Motor neuron (in vitro differentiated cells): ENCODE results near the gene CEACAM5. TPM values are rescaled to one million over a fixed set of nuclear protein-coding genes. Genes with fewer than 3 reads are reported as not detected.
"Not testable (repeated sequence)": the region's sequence is repeated elsewhere in the genome, so short reads cannot be mapped to it uniquely, and the experiment has no call there.

Experiments
- ATAC-seq, 8 experiments: fragments of 200-7000 bp; cut with Tn5 transposase; replicated peaks in 6 of 8; 2 replicates each; pipeline ENCODE4 v1.8.0; 2021; ENCODE audit warnings: mild to moderate bottlenecking in 8 of 8, moderate library complexity in 8 of 8
- H3K27ac ChIP-seq, 2 donors: fragments of 250-450 bp; sonication (Bioruptor Pico); 2 replicates each; pipeline ENCODE4 v1.9.0; 2021; ENCODE audit warnings: antibody characterized with exemption in 2 of 2, mild to moderate bottlenecking in 2 of 2, moderate library complexity in 1 of 2
- H3K4me1 ChIP-seq, 2 donors: fragments of 250-450 bp; sonication (Bioruptor Pico); replicated peaks in 1 of 2; 2 replicates each; pipeline ENCODE4 v1.6.1; 2021; ENCODE audit warnings: antibody characterized with exemption in 2 of 2, mild to moderate bottlenecking in 2 of 2, moderate library complexity in 1 of 2
- H3K4me3 ChIP-seq, 5 donors: fragments of 250-450 bp; sonication (Bioruptor Pico); 2 replicates each; pipeline ENCODE4 v1.9.0; 2021; ENCODE audit warnings: antibody characterized with exemption in 5 of 5, mild to moderate bottlenecking in 5 of 5, moderate library complexity in 4 of 5
- WGBS, 10 experiments: fragments of 450-650 bp; shearing (Covaris generic); methylation state at CpG; one replicate each; pipeline ENCODE4 v1.0.0; 2022; 5-methylcytosine and 5-hydroxymethylcytosine counted together
- in situ Hi-C, 9 experiments: fragments of 400-800 bp; cut with MboI; loops; one replicate each; pipeline ENCODE4 v1.15.0; 2021; ENCODE audit warnings: low sequenced_read_pairs in 9 of 9, low pct_unique_long_range_greater_than_20kb in 2 of 9; ENCODE audit not compliant: unreplicated experiment in 9 of 9
- total RNA-seq, 8 experiments: library from RNA; unstranded; fragments of 300-600 nt; gene quantifications; 2 replicates each; pipeline versions ENCODE4 v1.2.3 to v1.2.4, GENCODE V29; 2022

The CEACAM5 gene
- total RNA-seq, 8 experiments from 2014 or later, result 0.13 to 1.0 (median 0.19) TPM; not detected in 5

- 0 to 20% (median 0%) methylated on average over 1 to 4 of the region's 10 CpGs; no CpG with 5 or more reads in 3 of the 10 experiments for WGBS, 10 experiments
- Histone ChIP-seq H3K4me1 (no peaks in the 10 kb centered on the region), H3K4me3 (no peak overlapping the region), H3K27ac (no peak overlapping the region)
- in situ Hi-C loops, result no loop called here
- ATAC-seq, result peak in 2 of 8 experiments; percentile 14 to 46
These were observed 2.8 kb upstream of the CEACAM5 start for GRCh38 chr19:41705393-41706174.

- no peaks in the 10 kb centered on the region for H3K4me1 ChIP-seq
- no peak overlapping the region for H3K4me3 ChIP-seq
- in situ Hi-C loops, result no loop called here
- WGBS, 10 experiments, result 0 to 35% (median 12%) methylated on average over 1 to 13 of the region's 26 CpGs; no CpG with 5 or more reads in 3 of the 10 experiments
- no peak overlapping the region for H3K27ac ChIP-seq
- peak in 4 of 8 experiments; percentile 22 to 96 (median 93) for ATAC-seq
These were observed 1.5 kb upstream of the CEACAM5 start for GRCh38 chr19:41706741-41707501.

DNA sequence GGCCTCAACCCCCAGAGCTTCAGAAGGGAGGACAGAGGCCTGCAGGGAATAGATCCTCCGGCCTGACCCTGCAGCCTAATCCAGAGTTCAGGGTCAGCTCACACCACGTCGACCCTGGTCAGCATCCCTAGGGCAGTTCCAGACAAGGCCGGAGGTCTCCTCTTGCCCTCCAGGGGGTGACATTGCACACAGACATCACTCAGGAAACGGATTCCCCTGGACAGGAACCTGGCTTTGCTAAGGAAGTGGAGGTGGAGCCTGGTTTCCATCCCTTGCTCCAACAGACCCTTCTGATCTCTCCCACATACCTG lies 969 bp upstream of the CEACAM5 start:
- ATAC-seq, result no peak
- WGBS, 10 experiments, result 0 to 70% (median 35%) methylated on average over 2 to 3 of the region's 5 CpGs; no CpG with 5 or more reads in 6 of the 10 experiments
- H3K27ac ChIP-seq, result no peak overlapping the region
- in situ Hi-C loops, result no loop called here
- no peaks in the 10 kb centered on the region for H3K4me1 ChIP-seq
- H3K4me3 ChIP-seq, result no peak overlapping the region

DNA sequence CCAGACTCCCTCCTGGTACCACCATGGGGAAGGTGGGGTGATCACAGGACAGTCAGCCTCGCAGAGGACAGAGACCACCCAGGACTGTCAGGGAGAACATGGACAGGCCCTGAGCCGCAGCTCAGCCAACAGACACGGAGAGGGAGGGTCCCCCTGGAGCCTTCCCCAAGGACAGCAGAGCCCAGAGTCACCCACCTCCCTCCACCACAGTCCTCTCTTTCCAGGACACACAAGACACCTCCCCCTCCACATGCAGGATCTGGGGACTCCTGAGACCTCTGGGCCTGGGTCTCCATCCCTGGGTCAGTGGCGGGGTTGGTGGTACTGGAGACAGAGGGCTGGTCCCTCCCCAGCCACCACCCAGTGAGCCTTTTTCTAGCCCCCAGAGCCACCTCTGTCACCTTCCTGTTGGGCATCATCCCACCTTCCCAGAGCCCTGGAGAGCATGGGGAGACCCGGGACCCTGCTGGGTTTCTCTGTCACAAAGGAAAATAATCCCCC lies 505 bp upstream of the CEACAM5 start:
- no peak for ATAC-seq
- Histone ChIP-seq H3K4me1 (no peaks in the 10 kb centered on the region), H3K4me3 (no peak overlapping the region), H3K27ac (no peak overlapping the region)
- in situ Hi-C loops, result no loop called here
- WGBS, 10 experiments, result 14 to 25% (median 20%) methylated on average over 1 to 2 of the region's 5 CpGs; no CpG with 5 or more reads in 7 of the 10 experiments

GRCh38 chr19:41709516-41709915 lies 1.1 kb downstream of the CEACAM5 start:
- H3K4me3 ChIP-seq, H3K27ac ChIP-seq, in situ Hi-C loops, ATAC-seq, H3K4me1 ChIP-seq: not testable (repeated sequence)
- 19 to 53% (median 39%) methylated on average over 3 to 6 of the region's 8 CpGs; no CpG with 5 or more reads in 6 of the 10 experiments for WGBS, 10 experiments

DNA sequence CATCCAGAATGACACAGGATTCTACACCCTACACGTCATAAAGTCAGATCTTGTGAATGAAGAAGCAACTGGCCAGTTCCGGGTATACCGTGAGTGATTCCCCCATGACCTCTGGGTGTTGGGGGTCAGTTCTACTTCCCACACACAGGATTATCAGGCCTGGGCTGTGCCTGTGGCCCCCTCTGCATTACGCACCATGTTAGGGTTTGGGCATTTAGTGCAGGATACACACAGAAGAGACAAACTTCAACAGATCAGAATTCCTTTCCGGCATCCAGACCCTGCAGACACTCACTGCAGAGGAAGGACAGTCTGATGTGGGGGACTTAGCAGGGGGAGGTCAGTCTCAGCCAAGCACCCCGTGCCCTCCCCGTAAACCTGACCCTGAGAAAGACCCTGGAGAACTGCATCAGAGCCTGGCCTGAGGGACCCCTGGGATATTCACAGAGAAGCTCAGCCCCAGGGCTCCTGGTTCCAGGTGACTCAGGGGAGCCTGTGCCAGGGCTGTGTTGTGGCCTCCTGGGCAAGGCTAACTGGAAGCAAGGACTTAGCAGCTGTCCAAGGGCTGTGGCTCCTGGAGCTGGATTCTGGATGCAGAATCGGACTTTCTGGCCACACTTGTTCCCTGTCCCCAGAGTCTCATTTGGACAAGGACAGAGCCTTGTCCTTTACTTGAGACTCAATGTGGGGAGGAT lies 1.7 kb downstream of the CEACAM5 start:
- in situ Hi-C loops, result no loop called here
- Histone ChIP-seq H3K4me1 (no peaks in the 10 kb centered on the region), H3K4me3 (no peak overlapping the region), H3K27ac (no peak overlapping the region)
- 20 to 80% (median 56%) methylated on average over 1 to 7 of the region's 8 CpGs; no CpG with 5 or more reads in 3 of the 10 experiments for WGBS, 10 experiments
- ATAC-seq, result no peak

DNA sequence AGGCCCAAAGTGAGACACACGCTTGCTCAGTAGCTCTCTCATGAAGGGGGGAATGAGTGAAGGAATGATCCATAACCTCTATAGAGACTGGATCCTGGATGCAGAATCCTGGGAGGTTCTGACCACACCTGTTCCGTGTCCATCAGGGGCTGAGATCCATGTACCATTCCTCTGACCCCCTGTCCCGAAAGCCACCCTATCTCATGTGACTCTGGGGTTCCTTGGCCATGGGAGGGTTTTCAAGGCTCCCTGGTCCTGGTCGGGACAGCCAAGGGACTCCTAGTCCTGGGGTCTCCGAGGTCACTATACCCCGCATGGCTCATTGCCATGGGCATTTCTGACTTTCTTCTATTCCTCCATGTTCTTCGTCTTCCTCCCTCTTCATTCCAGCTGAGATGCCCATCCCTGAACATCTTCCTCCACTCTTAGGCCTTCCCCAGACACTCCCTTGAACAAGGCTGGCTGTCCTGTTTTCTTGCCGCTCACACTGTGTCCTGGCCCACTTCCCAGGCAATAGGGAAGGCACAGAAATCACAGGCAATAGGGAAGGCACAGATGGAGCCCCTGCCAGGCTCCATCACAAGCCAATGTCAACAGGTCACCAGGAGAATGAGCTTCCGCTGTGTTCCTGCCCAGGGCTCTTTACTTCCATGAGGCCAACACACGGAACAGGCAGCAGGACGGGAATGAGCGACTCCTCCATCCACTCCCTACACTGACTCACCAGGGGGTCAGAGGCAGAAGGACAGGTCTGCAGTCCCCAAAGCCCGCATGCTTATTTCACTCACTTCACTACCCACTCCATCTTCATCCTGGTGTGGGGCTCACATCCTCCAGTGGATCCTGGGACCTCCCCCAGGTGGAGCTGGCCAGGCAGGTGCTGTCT lies 3.2 kb downstream of the CEACAM5 start:
- in situ Hi-C loops, result no loop called here
- Histone ChIP-seq H3K27ac (no peak overlapping the region), H3K4me3 (no peak overlapping the region), H3K4me1 (no peaks in the 10 kb centered on the region)
- no peak for ATAC-seq
- WGBS, 10 experiments, result 0 to 75% (median 25%) methylated on average over 2 to 10 of the region's 13 CpGs; no CpG with 5 or more reads in 3 of the 10 experiments

DNA sequence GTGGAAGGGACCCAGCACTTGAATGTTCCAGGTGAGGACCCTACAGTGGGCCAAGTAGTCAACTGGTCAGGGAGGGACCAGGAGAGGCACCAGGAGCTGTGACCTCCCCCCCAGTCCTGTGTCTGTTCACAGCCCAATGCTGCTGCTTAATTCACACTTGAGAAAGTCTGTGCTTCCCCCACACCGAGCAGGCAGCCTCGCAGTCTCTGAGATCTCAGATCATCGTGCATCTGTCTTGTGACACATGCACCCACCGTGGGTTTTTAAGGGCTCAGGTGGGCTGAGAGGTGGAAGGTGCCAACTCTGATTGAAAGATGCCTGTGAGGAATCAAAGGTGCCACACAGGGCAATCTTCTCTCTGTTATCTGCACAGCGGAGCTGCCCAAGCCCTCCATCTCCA lies 6.2 kb downstream of the CEACAM5 start:
- Histone ChIP-seq H3K27ac (no peak overlapping the region), H3K4me1 (no peaks in the 10 kb centered on the region), H3K4me3 (no peak overlapping the region)
- no peak for ATAC-seq
- in situ Hi-C loops, result no loop called here
- WGBS, 10 experiments, result 3 to 32% methylated on average over 3 to 4 of the region's 5 CpGs; no CpG with 5 or more reads in 8 of the 10 experiments

DNA sequence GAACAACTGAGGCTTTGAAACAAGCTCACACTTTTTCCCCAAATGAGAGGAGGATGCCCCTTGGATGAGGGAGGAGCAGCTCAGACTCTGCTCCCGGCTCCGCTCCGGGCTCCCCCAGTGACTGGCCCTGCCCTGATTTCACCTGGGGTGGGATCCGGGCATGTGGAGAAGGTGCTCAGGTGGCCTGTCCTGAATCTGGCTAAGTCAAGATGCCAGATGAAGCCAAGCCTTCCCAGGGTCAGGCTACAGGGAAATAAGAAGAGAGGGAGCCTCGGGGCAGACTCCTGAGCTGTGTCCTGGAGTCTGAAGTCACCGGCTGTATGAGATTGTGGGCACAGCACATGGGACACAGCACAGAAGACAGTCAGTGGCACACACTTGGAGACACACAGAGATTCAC lies 10.3 kb downstream of the CEACAM5 start:
- H3K4me3 ChIP-seq, result no peak overlapping the region
- H3K4me1 ChIP-seq, result no peaks in the 10 kb centered on the region
- in situ Hi-C loops, result no loop called here
- WGBS, 10 experiments, result 0 to 60% (median 0%) methylated on average over 1 to 2 of the region's 6 CpGs; no CpG with 5 or more reads in 7 of the 10 experiments
- ATAC-seq, result no peak
- H3K27ac ChIP-seq, result no peak overlapping the region

DNA sequence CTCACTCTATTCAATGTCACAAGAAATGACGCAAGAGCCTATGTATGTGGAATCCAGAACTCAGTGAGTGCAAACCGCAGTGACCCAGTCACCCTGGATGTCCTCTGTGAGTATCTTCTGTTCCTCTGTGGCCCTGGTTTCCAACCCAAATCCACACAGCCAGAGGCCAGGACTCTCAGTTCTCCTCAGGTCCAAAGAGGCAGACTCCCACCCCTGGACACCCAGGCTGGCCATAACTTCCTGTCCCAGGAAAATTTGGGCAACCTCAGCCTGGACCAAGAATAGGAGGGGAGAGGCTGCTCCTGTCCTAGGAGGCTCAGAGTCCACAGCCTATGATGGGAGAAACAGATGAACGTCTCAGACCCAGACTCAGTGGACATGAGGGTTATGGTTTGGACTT lies 11.7 kb downstream of the CEACAM5 start:
- WGBS, 10 experiments, result 0 to 43% (median 36%) methylated on average over 1 to 3 of the region's 3 CpGs; no CpG with 5 or more reads in 6 of the 10 experiments
- no peak overlapping the region for H3K4me3 ChIP-seq
- ATAC-seq, result no peak
- H3K4me1 ChIP-seq, result no peaks in the 10 kb centered on the region
- H3K27ac ChIP-seq, result no peak overlapping the region
- in situ Hi-C loops, result no loop called here

DNA sequence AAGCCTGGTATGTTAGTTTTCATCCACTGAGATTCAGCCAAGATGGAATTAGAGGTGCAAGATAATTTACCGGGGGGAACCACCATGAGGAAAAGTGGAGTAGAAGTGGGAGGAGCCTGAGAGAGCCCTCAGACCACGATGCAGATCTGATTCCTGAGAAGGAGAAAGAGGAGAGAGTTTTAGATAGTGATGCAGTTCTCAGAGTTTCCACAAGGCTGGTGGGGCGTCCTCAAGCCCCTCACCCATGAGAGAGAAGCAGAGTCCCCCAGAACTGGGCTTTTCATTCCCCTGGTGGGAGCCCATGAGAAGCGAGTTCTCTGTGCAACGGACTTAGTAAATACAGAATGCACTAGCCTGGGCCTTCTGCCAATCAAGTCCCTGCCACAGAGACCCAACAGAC lies 18.1 kb downstream of the CEACAM5 start:
- WGBS, 10 experiments, result 0 to 55% (median 0%) methylated on average over 1 to 5 of the region's 5 CpGs; no CpG with 5 or more reads in 1 of the 10 experiments
- Histone ChIP-seq H3K4me3 (no peak overlapping the region), H3K4me1 (no peaks in the 10 kb centered on the region), H3K27ac (no peak overlapping the region)
- ATAC-seq, result no peak
- in situ Hi-C loops, result no loop called here

DNA sequence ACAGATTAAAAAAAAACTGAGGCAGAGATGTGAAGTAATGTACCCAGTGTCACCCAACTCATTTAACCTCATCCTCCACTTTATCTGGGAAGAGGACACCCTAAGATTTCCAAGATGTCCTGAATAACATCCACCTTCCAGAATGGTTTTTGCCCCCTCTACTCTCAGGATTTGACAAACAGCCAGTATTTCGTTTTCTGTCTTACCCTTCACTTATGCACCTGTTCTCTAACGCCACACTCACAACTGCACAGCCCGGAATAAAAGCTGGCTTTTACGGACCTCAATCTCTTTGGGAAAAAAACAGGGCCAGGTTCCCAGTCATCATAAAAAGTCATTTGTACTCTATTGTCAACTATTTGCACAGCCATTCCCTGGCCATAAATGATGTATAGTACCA lies 25.7 kb downstream of the CEACAM5 start:
- Histone ChIP-seq H3K4me3 (no peak overlapping the region), H3K4me1 (no peaks in the 10 kb centered on the region), H3K27ac (no peak overlapping the region)
- in situ Hi-C loops, result no loop called here
- 10 to 69% (median 32%) methylated on average over 1 to 4 of the region's 4 CpGs; no CpG with 5 or more reads in 3 of the 10 experiments for WGBS, 10 experiments
- ATAC-seq, result no peak
